ENCODE results near the gene EML1. TPM values are rescaled to one million over a fixed set of nuclear protein-coding genes. Genes with fewer than 3 reads are reported as not detected.

Gene EML1, protein sequence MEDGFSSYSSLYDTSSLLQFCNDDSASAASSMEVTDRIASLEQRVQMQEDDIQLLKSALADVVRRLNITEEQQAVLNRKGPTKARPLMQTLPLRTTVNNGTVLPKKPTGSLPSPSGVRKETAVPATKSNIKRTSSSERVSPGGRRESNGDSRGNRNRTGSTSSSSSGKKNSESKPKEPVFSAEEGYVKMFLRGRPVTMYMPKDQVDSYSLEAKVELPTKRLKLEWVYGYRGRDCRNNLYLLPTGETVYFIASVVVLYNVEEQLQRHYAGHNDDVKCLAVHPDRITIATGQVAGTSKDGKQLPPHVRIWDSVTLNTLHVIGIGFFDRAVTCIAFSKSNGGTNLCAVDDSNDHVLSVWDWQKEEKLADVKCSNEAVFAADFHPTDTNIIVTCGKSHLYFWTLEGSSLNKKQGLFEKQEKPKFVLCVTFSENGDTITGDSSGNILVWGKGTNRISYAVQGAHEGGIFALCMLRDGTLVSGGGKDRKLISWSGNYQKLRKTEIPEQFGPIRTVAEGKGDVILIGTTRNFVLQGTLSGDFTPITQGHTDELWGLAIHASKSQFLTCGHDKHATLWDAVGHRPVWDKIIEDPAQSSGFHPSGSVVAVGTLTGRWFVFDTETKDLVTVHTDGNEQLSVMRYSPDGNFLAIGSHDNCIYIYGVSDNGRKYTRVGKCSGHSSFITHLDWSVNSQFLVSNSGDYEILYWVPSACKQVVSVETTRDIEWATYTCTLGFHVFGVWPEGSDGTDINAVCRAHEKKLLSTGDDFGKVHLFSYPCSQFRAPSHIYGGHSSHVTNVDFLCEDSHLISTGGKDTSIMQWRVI
- total RNA-seq (ENCODE audit: low replicate concordance) = 47.7 and 57.2 TPM in 2 replicates

GRCh38 chr14:99793213-99794150, at the start of gene EML1:
TSS of gene EML1 (plus strand) at chr14:99793413. CDS start at chr14:99793477, 64 bp downstream.
- Mint-ChIP-seq H3K9me3 (peaks cover 7% of the 10 kb centered on the region), H3K27ac (peak within 1 kb of the TSS; percentile 72), H3K27me3 (ENCODE audit: insufficient read depth, low read depth) (peaks cover 3% of the 10 kb centered on the region), H3K36me3 (peaks cover 13% of the 10 kb centered on the region), H3K4me3 (peak within 1 kb of the TSS; percentile 90), H3K4me1 (peaks cover 37% of the 10 kb centered on the region)
- peak within 1 kb of the TSS; percentile 99 for H3K4me2 ChIP-seq
- H3K27me3 ChIP-seq = peaks cover 7% of the 10 kb centered on the region
- H3K27ac ChIP-seq = peak within 1 kb of the TSS; percentile 76
- H3K36me3 ChIP-seq = no peaks in the 10 kb centered on the region
- peak within 1 kb of the TSS; percentile 63 for H3K9ac ChIP-seq
- no peaks in the 10 kb centered on the region for H3K9me3 ChIP-seq (ENCODE audit: low read depth)
- H2AFZ ChIP-seq (replicated peaks) = peak within 1 kb of the TSS; percentile 89
- DNase-seq (ENCODE audit: low spot score) = peak; percentile 96
- peaks cover 48% of the 10 kb centered on the region for H3K79me2 ChIP-seq (ENCODE audit: low read depth)
- peaks cover 17% of the 10 kb centered on the region for H4K20me1 ChIP-seq (ENCODE audit: low read depth)
- H3K4me1 ChIP-seq = peaks cover 35% of the 10 kb centered on the region
- H3K4me3 ChIP-seq = peak within 1 kb of the TSS; percentile 96
- peaks cover 34% of the 10 kb centered on the region for H3F3A ChIP-seq (ENCODE audit: low read depth)
- no peak for TF ChIP-seq EZH2phosphoT487 (IDR thresholded peaks at IDR 0.05)
- TF ChIP-seq EZH2 (IDR thresholded peaks at IDR 0.05) = no peak

GRCh38 chr14:99744199-99744872, 48.9 kb upstream of the EML1 start:
- no peaks in the 10 kb centered on the region for H4K20me1 ChIP-seq (ENCODE audit: low read depth)
- no peaks in the 10 kb centered on the region for H3F3A ChIP-seq (ENCODE audit: low read depth)
- no peaks in the 10 kb centered on the region for H3K36me3 Mint-ChIP-seq
- H3K4me1 Mint-ChIP-seq = peaks cover 15% of the 10 kb centered on the region
- no peak overlapping the region for H3K4me2 ChIP-seq
- no peaks in the 10 kb centered on the region for H3K9me3 ChIP-seq (ENCODE audit: low read depth)
- H3K27ac ChIP-seq = no peak overlapping the region
- no peaks in the 10 kb centered on the region for H3K9me3 Mint-ChIP-seq
- H3K36me3 ChIP-seq = no peaks in the 10 kb centered on the region
- no peak overlapping the region for H2AFZ ChIP-seq (replicated peaks)
- H3K27me3 Mint-ChIP-seq (ENCODE audit: insufficient read depth, low read depth) = peaks cover 9% of the 10 kb centered on the region
- no peaks in the 10 kb centered on the region for H3K79me2 ChIP-seq (ENCODE audit: low read depth)
- no peak overlapping the region for H3K4me3 Mint-ChIP-seq
- no peak overlapping the region for H3K9ac ChIP-seq
- H3K27me3 ChIP-seq = no peaks in the 10 kb centered on the region
- TF ChIP-seq EZH2 (IDR thresholded peaks at IDR 0.05) (no peak), CTCF (IDR thresholded peaks at IDR 0.05) (peak; percentile 25), EZH2phosphoT487 (IDR thresholded peaks at IDR 0.05) (no peak)
- H3K4me3 ChIP-seq = no peak overlapping the region
- no peak overlapping the region for H3K27ac Mint-ChIP-seq
- H3K4me1 ChIP-seq = peaks cover 11% of the 10 kb centered on the region
- peak; percentile 51 for DNase-seq (ENCODE audit: low spot score)

DNA sequence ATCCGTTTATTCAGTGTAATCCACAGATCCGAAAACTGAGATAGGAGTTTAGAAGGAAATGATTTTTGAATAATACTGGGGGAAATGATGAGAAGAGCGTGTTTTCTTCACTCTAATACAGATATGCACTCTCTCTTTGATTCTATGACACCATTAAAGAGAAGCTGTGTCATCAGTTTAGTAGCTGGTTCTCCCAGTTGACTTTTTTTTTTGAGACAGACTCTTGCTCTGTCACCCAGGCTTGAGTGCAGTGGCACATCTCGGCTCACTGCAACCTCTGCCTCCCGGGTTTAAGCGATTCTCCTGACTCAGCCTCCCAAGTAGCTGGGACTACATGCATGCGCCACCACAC, 48.4 kb upstream of the EML1 start:
- Mint-ChIP-seq H3K27ac (no peak overlapping the region), H3K36me3 (no peaks in the 10 kb centered on the region), H3K9me3 (no peaks in the 10 kb centered on the region), H3K4me1 (peaks cover 16% of the 10 kb centered on the region), H3K27me3 (ENCODE audit: insufficient read depth, low read depth) (peaks cover 10% of the 10 kb centered on the region), H3K4me3 (no peak overlapping the region)
- H3K27ac ChIP-seq = no peak overlapping the region
- H3K4me3 ChIP-seq = no peak overlapping the region
- H3F3A ChIP-seq (ENCODE audit: low read depth) = no peaks in the 10 kb centered on the region
- H3K36me3 ChIP-seq = no peaks in the 10 kb centered on the region
- no peak overlapping the region for H2AFZ ChIP-seq (replicated peaks)
- H3K79me2 ChIP-seq (ENCODE audit: low read depth) = no peaks in the 10 kb centered on the region
- no peak for TF ChIP-seq EZH2 (IDR thresholded peaks at IDR 0.05)
- no peak for TF ChIP-seq EZH2phosphoT487 (IDR thresholded peaks at IDR 0.05)
- no peak for TF ChIP-seq CTCF (IDR thresholded peaks at IDR 0.05)
- H3K9ac ChIP-seq = no peak overlapping the region
- H3K9me3 ChIP-seq (ENCODE audit: low read depth) = no peaks in the 10 kb centered on the region
- H4K20me1 ChIP-seq (ENCODE audit: low read depth) = no peaks in the 10 kb centered on the region
- H3K27me3 ChIP-seq = no peaks in the 10 kb centered on the region
- DNase-seq (ENCODE audit: low spot score) = no peak
- no peak overlapping the region for H3K4me2 ChIP-seq
- H3K4me1 ChIP-seq = peaks cover 11% of the 10 kb centered on the region

Measured in neural progenitor cell (in vitro differentiated cells).